ENCODE data around the gene ADGRA1.

Gene ADGRA1

DNA sequence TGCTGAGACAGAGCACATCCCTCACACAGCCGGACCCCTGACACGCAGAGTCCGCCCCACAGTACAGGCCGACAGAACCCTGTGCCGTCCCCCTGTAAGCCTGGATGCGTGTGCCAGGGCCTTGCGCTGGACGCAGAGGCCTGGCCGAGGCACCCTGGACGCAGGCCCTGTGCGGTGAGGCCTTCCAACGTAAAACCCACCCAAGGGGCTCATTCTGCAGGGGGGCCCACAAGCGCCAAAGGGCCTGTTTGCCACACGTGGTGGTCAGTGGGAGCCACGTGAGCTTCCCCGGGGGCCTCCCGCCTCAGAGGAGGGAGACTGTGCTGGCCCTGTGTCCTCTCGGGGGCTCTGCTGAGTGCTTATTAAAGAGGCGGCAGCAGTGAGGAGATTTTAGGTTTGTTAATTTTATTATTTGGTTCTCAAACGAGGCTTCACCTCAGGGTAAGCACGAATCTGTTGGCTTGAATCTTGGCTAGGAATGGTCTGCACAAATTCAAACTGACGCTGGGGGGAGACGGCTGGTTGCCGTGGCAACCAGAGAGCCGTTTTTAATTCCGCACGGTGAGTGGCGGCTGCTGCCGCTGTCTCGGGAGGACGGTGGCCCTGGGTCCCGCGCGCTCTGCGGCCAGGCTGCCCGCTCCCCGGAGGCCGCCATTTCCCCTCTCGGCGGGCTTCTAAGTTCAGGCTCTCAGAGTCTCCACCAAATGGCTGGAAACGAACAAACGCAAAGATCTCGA, 4.9 kb upstream of the ADGRA1 start:
- no peak for DNase-seq (ENCODE audit: low read depth)
- TF ChIP-seq, protein P1, sequence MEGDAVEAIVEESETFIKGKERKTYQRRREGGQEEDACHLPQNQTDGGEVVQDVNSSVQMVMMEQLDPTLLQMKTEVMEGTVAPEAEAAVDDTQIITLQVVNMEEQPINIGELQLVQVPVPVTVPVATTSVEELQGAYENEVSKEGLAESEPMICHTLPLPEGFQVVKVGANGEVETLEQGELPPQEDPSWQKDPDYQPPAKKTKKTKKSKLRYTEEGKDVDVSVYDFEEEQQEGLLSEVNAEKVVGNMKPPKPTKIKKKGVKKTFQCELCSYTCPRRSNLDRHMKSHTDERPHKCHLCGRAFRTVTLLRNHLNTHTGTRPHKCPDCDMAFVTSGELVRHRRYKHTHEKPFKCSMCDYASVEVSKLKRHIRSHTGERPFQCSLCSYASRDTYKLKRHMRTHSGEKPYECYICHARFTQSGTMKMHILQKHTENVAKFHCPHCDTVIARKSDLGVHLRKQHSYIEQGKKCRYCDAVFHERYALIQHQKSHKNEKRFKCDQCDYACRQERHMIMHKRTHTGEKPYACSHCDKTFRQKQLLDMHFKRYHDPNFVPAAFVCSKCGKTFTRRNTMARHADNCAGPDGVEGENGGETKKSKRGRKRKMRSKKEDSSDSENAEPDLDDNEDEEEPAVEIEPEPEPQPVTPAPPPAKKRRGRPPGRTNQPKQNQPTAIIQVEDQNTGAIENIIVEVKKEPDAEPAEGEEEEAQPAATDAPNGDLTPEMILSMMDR (IDR thresholded peaks at IDR 0.05; ENCODE audit: insufficient read depth, low read depth, low read length, missing control alignments) = no peak
- H3K4me3 ChIP-seq (ENCODE audit: low read depth, low read length) = no peak overlapping the region

DNA sequence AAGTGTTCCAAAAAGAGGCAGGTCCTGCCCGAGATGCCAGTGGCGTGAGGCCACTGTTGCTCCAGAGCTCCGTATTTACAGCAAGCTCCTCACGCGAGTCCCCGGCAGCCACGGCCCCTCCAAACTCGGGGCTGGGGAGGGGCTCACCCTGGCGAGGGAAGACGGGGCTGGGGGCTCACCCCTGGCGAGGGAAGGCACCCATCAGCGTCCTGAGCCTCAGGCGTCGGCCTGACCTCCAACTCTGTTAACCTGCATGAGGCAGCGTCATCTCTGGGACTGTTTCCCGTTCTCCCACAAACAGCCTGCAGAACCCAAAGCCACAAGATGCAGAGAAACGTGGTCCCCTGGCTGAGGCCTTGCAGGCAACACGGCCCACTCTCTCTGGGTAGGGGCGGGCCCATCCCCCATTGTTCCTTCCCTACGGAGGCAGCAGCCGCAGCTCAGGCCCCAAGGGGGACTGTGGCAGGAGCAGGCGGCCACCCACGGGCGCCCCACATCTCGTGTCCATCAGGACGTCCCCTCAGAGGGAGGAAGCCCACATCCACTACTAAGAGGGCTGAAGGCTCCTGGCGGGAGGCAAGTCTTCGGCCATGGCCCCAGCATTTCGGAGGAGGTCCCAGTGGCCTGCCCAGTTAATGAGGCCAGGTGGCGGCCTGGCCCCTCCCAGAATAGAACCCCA, 4.2 kb upstream of the ADGRA1 start:
- DNase-seq (ENCODE audit: low read depth) = no peak
- TF ChIP-seq, protein P1 (IDR thresholded peaks at IDR 0.05; ENCODE audit: insufficient read depth, low read depth, low read length, missing control alignments) = no peak
- H3K4me3 ChIP-seq (ENCODE audit: low read depth, low read length) = no peak overlapping the region

DNA sequence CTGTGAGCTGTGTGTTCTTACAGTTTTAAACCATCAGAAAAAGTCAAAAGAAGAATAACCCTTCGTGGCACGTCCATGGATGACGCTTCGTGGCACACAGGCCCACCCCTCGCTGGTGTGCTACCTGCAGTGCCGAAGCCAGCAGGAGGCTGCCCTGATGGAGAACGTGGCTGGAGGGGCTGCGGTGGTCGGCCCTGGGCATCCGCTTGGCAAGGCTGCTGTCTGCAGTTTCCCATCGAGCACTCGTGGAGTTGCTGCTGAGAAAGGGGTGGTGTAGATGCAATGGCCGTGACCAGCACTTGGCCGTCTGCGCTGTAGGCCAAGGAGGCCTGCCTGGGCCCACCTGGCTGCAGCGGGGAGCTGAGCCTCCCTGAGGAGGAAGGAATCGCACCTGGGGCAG, 3.2 kb upstream of the ADGRA1 start:
- no peak for DNase-seq (ENCODE audit: low read depth)
- TF ChIP-seq, protein P1 (IDR thresholded peaks at IDR 0.05; ENCODE audit: insufficient read depth, low read depth, low read length, missing control alignments) = no peak
- no peak overlapping the region for H3K4me3 ChIP-seq (ENCODE audit: low read depth, low read length)

DNA sequence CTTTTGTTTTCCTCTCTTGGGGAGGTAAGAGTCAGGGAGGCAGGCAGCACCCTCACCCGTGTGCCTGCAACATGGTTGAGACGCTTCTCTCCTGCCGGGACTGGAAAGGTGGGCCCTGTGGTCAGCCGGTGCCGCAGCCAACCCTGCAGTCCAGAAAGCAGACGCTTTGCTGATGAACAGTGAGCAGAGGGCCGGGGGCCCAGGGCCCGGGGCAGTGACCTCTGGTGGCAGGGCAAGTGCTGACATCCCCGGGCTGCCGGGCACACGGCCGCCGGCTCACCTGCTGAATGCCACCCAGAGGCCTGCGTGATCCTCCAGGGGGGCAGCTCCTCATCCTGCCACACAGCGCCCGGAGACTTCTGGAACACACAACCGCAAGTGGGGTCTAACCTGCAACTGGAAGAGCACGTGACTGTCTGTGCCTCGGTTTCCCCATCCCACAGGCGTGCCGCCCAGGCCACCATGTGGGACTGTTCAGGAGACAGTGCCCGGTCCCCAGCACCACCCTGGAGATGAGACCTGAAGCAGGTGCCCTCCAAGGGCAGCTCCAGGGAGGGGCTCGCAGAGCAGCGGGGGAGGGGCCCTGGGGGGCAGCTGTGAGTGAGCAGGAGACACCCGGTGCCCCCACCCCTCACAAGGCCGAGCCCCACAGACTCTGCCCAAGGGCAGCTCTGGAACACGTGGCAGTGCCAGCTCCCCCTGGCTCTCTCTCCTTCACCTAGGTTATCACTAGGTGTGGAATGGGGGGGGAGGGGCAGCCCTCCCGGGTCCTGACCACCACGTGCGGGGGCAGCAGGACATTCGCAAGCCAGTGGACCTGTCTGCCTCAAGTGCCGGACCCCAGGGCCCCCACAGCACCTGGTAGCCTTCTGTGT, 2.2 kb upstream of the ADGRA1 start:
- TF ChIP-seq, protein P1 (IDR thresholded peaks at IDR 0.05; ENCODE audit: insufficient read depth, low read depth, low read length, missing control alignments) = no peak
- H3K4me3 ChIP-seq (ENCODE audit: low read depth, low read length) = no peak overlapping the region
- DNase-seq (ENCODE audit: low read depth) = no peak

DNA sequence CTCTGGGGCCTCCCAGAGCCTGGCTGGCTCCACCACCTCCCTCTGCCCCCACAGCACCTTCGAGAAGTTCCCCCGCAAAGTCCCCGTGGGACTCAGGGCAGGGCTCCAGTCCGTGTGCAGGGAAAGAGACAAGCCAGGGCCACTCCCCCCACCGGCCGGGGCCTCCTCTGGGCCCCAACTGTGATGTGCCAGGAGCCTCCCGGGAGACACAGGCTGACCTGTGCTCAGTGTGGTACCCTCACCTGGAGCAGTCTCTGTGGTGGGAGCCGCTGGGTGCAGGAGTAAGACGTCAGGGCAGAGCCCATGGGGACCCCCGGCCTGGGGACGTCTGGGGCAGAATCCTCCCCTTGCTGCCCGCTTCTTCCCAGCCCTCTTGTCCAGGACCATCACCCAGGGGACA, 1.5 kb upstream of the ADGRA1 start:
- H3K4me3 ChIP-seq (ENCODE audit: low read depth, low read length) = no peak overlapping the region
- TF ChIP-seq, protein P1 (IDR thresholded peaks at IDR 0.05; ENCODE audit: insufficient read depth, low read depth, low read length, missing control alignments) = no peak
- no peak for DNase-seq (ENCODE audit: low read depth)

DNA sequence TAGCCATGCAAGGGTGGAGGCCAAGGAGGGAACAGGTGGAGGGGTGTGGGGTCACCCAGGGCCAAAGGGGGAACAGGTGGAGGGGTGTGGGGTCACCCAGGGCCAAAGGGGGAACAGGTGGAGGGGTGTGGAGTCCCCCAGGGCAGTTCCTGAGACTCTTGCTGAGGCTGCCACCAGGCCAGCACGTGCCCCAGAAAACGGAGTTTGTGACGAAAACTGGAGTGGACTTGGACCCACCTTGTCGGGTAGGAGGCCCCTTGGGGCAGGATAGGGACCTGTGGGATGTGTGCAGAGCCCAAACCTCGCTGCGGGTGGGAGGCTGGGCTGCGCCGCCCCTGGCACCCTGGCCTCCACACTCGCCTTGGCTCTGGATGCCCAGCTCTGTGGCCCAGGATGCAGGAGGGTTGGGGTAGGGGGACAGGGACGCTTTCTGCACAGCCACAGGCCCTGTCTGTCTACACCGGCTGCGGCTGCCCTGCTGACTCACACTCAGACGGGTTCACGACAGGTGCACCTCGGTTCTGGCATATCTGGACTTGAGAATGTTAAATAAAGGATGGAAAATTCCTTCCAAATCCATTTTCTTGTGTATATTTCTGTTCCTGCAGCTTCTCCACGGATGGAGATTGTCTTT, 562 bp upstream of the ADGRA1 start:
- TF ChIP-seq, protein P1 (IDR thresholded peaks at IDR 0.05; ENCODE audit: insufficient read depth, low read depth, low read length, missing control alignments) = no peak
- no peak overlapping the region for H3K4me3 ChIP-seq (ENCODE audit: low read depth, low read length)
- no peak for DNase-seq (ENCODE audit: low read depth)
